ENCODE data around the gene FTL.

GRCh38 chr19:48970139-48970766 lies 5.1 kb downstream of the FTL start:
- TF ChIP-seq CTCF (IDR thresholded peaks at IDR 0.05; ENCODE audit: low read depth, low read length, poor library complexity, severe bottlenecking) (no peak), EZH2phosphoT487 (IDR thresholded peaks at IDR 0.05; ENCODE audit: borderline replicate concordance, low read length) (no peak)
